CD14-positive monocyte (primary cell): ENCODE data around the gene OR51G1. TPM values are rescaled to one million over a fixed set of nuclear protein-coding genes. Genes with fewer than 3 reads are reported as not detected.

Experiments used
- DNase-seq, 3 donors: peaks; one replicate each; pipeline ENCODE4 v3.0.0-alpha.2; 2011 to 2022
- H2AFZ ChIP-seq: 2 replicates; pipeline ENCODE4 v1.6.0; 2012; ENCODE audit warnings: mild to moderate bottlenecking, low read depth, low read length, inconsistent platforms; ENCODE audit not compliant: insufficient read depth, poor library complexity, severe bottlenecking
- H3K27ac ChIP-seq, 2 donors: 1 replicate in 1 of 2; 2 replicates in 1 of 2; pipeline ENCODE4 v1.5.1; 2012 to 2013; ENCODE audit warnings: low read length in 2 of 2, control low read depth in 1 of 2, inconsistent platforms in 1 of 2, low read depth in 1 of 2, mild to moderate bottlenecking in 1 of 2
- H3K27me3 ChIP-seq, 2 donors: one replicate each; pipeline versions ENCODE4 v1.6.0 to v1.6.1; 2011 to 2013; ENCODE audit warnings: low read length in 2 of 2; ENCODE audit not compliant: control insufficient read depth in 2 of 2, insufficient read depth in 2 of 2
- H3K36me3 ChIP-seq, 2 donors: replicated peaks in 1 of 2; 1 replicate in 1 of 2; 2 replicates in 1 of 2; pipeline versions ENCODE4 v1.5.1 to v1.6.1; 2012 to 2013; ENCODE audit warnings: low read length in 2 of 2, control low read depth in 1 of 2, inconsistent platforms in 1 of 2, mild to moderate bottlenecking in 1 of 2; ENCODE audit not compliant: insufficient read depth in 2 of 2, control insufficient read depth in 1 of 2
- H3K4me1 ChIP-seq, 2 donors: 1 replicate in 1 of 2; 2 replicates in 1 of 2; pipeline versions ENCODE4 v1.5.1 to v1.6.1; 2012 to 2013; ENCODE audit warnings: low read length in 2 of 2, control low read depth in 1 of 2, inconsistent platforms in 1 of 2, mild to moderate bottlenecking in 1 of 2, moderate library complexity in 1 of 2; ENCODE audit not compliant: insufficient read depth in 2 of 2, control insufficient read depth in 1 of 2
- H3K4me2 ChIP-seq: replicated peaks from 2 replicates; pipeline ENCODE3; 2012; ENCODE audit warnings: low read length, moderate library complexity, mild to moderate bottlenecking; ENCODE audit not compliant: poor library complexity, severe bottlenecking; ENCODE audit errors: extremely low read depth
- H3K4me3 ChIP-seq, 3 experiments: fragments of 200-600 bp in 1 of 3; sonication (generic) in 1 of 3; replicated peaks in 1 of 3; 1 replicate in 2 of 3; 2 replicates in 1 of 3; pipeline ENCODE4 v1.5.1; 2011 to 2013; ENCODE audit warnings: low read length in 3 of 3, mild to moderate bottlenecking in 3 of 3, control low read depth in 2 of 3, low read depth in 2 of 3, inconsistent platforms in 1 of 3, moderate library complexity in 1 of 3
- H3K79me2 ChIP-seq: 2 replicates; pipeline ENCODE4 v1.6.0; 2012; ENCODE audit warnings: mild to moderate bottlenecking, control low read depth, inconsistent platforms, low read length, moderate library complexity; ENCODE audit not compliant: insufficient read depth
- H3K9ac ChIP-seq: 2 replicates; pipeline ENCODE4 v1.6.0; 2017; ENCODE audit warnings: low read length, mild to moderate bottlenecking; ENCODE audit not compliant: insufficient read depth, poor library complexity, severe bottlenecking
- H3K9me3 ChIP-seq, 2 donors: replicated peaks in 1 of 2; 1 replicate in 1 of 2; 2 replicates in 1 of 2; pipeline versions ENCODE4 v1.5.1 to v1.6.1; 2012 to 2013; ENCODE audit warnings: low read length in 2 of 2, control low read depth in 1 of 2; ENCODE audit not compliant: control insufficient read depth in 1 of 2, insufficient read depth in 1 of 2
- H4K20me1 ChIP-seq: 2 replicates; pipeline ENCODE4 v1.6.0; 2012; ENCODE audit warnings: mild to moderate bottlenecking, low read length, control low read depth, moderate library complexity; ENCODE audit not compliant: insufficient read depth
- H3K27ac Mint-ChIP-seq, 7 donors: one replicate each; pipeline ENCODE4 v1.8.0; 2020; ENCODE audit warnings: mild to moderate bottlenecking in 7 of 7, mixed read lengths in 7 of 7, moderate library complexity in 6 of 7, inconsistent platforms in 2 of 7
- H3K27me3 Mint-ChIP-seq, 3 donors: one replicate each; pipeline ENCODE4 v1.8.0; 2021 to 2022; ENCODE audit warnings: low read depth in 3 of 3, mild to moderate bottlenecking in 3 of 3, mixed read lengths in 3 of 3, moderate library complexity in 3 of 3, inconsistent platforms in 1 of 3
- H3K36me3 Mint-ChIP-seq, 2 donors: one replicate each; pipeline ENCODE4 v1.8.0; 2020; ENCODE audit warnings: mixed read lengths in 2 of 2, inconsistent platforms in 1 of 2, mild to moderate bottlenecking in 1 of 2
- H3K4me1 Mint-ChIP-seq: one replicate; pipeline ENCODE4 v1.8.0; 2020; ENCODE audit warnings: mild to moderate bottlenecking, mixed read lengths
- H3K4me3 Mint-ChIP-seq, 2 donors: one replicate each; pipeline ENCODE4 v1.8.0; 2020; ENCODE audit warnings: mild to moderate bottlenecking in 2 of 2, mixed read lengths in 2 of 2, moderate library complexity in 1 of 2
- H3K9me3 Mint-ChIP-seq, 7 donors: one replicate each; pipeline ENCODE4 v1.8.0; 2020 to 2022; ENCODE audit warnings: mixed read lengths in 7 of 7, mild to moderate bottlenecking in 6 of 7, moderate library complexity in 6 of 7, inconsistent platforms in 2 of 7
- CTCF ChIP-seq: fragments of 200-600 bp; IDR thresholded peaks from one replicate; pipeline ENCODE4 v1.8.0; 2022; ENCODE audit warnings: antibody characterized with exemption, mild to moderate bottlenecking
- WGBS: methylation state at CpG from one replicate; pipeline ENCODE4 v1.1.5; 2013; ENCODE audit warnings: missing lambda C conversion rate; ENCODE audit not compliant: insufficient coverage; 5-methylcytosine and 5-hydroxymethylcytosine counted together
- intact Hi-C, 2 donors: fragments of 100-400 bp; cut with micrococcal nuclease; formaldehyde crosslinking; loops; one replicate each; pipeline versions ENCODE4 v1.15.0 to v1.15.1; 2023
- polyA minus RNA-seq: library from RNA; depleted of rRNA, polyadenylated mRNA; stranded (reverse); fragments of >200 nt; gene quantifications from 2 replicates; pipeline ENCODE4 v1.2.3, GENCODE V29; 2012
- polyA plus RNA-seq, 3 donors: library from polyadenylated mRNA; depleted of rRNA in 1 of 3; unstranded in 2 of 3; stranded (reverse) in 1 of 3; fragments of 300-500 nt in 2 of 3; fragments of >200 nt in 1 of 3; fragmentation: Illumina TruSeq in 2 of 3; gene quantifications; 1 replicate in 2 of 3; 2 replicates in 1 of 3; pipeline ENCODE4 v1.2.3, GENCODE V29; 2012 to 2021
- total RNA-seq, 12 experiments: library from RNA in 1 of 12; stranded (reverse) in 1 of 12; fragments of 120-200 nt in 1 of 12; gene quantifications; one replicate each; pipeline ENCODE4 v1.2.4 and lab custom pipeline; 2013 to 2026; ENCODE audit warnings: mixed read lengths in 6 of 12, inconsistent platforms in 1 of 12

The OR51G1 gene
- total RNA-seq (2013): not detected
- polyA plus RNA-seq (not detected), polyA minus RNA-seq (not detected in 2 replicates), total RNA-seq (lab: John Stamatoyannopoulos, UW) (0 to 0.30 (median 0) reads per million in 11 experiments)

- Mint-ChIP-seq H3K27ac (no peak within 1 kb of the TSS), H3K27me3 (peaks cover 0 to 2% (median 2%) of the 10 kb centered on the region in 3 donors), H3K9me3 (no peaks in the 10 kb centered on the region), H3K4me1 (no peaks in the 10 kb centered on the region), H3K4me3 (no peak within 1 kb of the TSS), H3K36me3 (no peaks in the 10 kb centered on the region)
- H3K4me1 ChIP-seq: no peaks in the 10 kb centered on the region
- no peaks in the 10 kb centered on the region for H4K20me1 ChIP-seq
- H3K27me3 ChIP-seq: no peaks in the 10 kb centered on the region
- H3K79me2 ChIP-seq: no peaks in the 10 kb centered on the region
- TF ChIP-seq CTCF: no peak
- no peak within 1 kb of the TSS for H3K9ac ChIP-seq
- no peaks in the 10 kb centered on the region for H3K36me3 ChIP-seq
- no peak within 1 kb of the TSS for H3K4me2 ChIP-seq
- intact Hi-C loops: no loop called here
- H3K4me3 ChIP-seq: no peak within 1 kb of the TSS
- DNase-seq: no peak
- H2AFZ ChIP-seq: no peak within 1 kb of the TSS
- H3K9me3 ChIP-seq: no peaks in the 10 kb centered on the region
- H3K27ac ChIP-seq: no peak within 1 kb of the TSS
- WGBS: 83% methylated on average over 1 of the region's 1 CpG
Observed at GRCh38 chr11:4924239-4924638, at the start of gene OR51G1. TSS of gene OR51G1 (minus strand) at chr11:4924339. CDS start at chr11:4924339, 0 bp downstream.

GRCh38 chr11:4962816-4963215 lies 38.7 kb upstream of the OR51G1 start:
- H3K4me2 ChIP-seq: no peak overlapping the region
- no peak overlapping the region for H3K27ac ChIP-seq
- H3K27me3 ChIP-seq: no peaks in the 10 kb centered on the region
- no peaks in the 10 kb centered on the region for H3K36me3 ChIP-seq
- no CpG with 5 or more reads among the region's 1 CpG for WGBS
- no peak for DNase-seq
- Mint-ChIP-seq H3K4me3 (no peak overlapping the region), H3K4me1 (no peaks in the 10 kb centered on the region), H3K9me3 (peaks cover 0 to 4% (median 0%) of the 10 kb centered on the region in 7 donors), H3K36me3 (no peaks in the 10 kb centered on the region), H3K27ac (no peak overlapping the region), H3K27me3 (peaks cover 0 to 2% (median 0%) of the 10 kb centered on the region in 3 donors)
- no peak for TF ChIP-seq CTCF
- no peaks in the 10 kb centered on the region for H4K20me1 ChIP-seq
- no peaks in the 10 kb centered on the region for H3K79me2 ChIP-seq
- H3K4me1 ChIP-seq: no peaks in the 10 kb centered on the region
- H3K4me3 ChIP-seq: no peak overlapping the region
- no peaks in the 10 kb centered on the region for H3K9me3 ChIP-seq
- H2AFZ ChIP-seq: no peak overlapping the region
- intact Hi-C loops: no loop called here
- no peak overlapping the region for H3K9ac ChIP-seq
